GM15510 (cell line): ENCODE results near the gene THAP4.

Experiments
- POLR2A ChIP-seq: IDR thresholded peaks from 3 replicates; pipeline ENCODE4 v1.6.1; 2011; ENCODE audit warnings: borderline replicate concordance; ENCODE audit not compliant: insufficient read length; ENCODE audit errors: extremely low read depth

Gene THAP4

DNA sequence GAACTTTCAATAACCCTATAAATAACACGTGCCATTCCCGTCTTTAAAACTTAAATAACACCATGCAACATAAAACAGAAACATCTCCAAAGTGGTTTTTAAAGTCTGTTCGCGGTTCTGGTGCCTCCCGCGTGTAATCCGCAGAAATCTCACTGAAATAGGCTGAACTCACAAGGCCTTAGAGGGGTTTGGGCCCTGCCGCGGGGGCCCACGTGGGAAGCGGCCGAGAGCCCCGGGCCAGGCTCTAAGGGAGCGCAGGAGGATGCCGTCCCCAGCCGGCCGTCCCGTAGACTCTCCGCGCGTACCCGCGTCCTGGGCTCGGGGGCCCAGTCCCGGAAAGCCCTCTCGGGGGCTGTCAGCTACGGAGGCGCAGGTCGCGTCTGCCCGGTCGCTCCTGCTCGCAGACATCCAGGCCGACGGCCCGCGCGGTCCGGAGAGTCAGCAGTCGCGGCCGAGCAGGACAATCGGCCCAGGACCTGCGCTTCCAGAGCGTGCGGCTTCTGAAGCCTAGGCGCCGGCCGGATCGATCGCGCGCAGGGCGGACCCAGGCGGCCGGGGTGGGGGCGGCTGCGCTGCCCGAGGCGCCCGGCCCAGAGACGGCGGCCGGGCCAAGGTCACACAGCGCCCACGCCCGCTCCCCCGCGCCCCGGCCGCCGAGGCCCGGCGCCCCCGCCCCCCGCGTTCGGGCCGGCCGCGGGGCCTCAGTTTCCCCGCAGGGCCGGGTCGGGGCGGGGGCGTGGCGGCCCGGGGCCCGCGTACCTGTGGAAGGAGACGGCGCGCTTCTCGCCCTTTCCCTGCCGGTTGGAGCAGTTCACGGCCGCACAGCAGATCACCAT lies 558 bp downstream of the THAP4 start:
- TF ChIP-seq POLR2A, result no peak

DNA sequence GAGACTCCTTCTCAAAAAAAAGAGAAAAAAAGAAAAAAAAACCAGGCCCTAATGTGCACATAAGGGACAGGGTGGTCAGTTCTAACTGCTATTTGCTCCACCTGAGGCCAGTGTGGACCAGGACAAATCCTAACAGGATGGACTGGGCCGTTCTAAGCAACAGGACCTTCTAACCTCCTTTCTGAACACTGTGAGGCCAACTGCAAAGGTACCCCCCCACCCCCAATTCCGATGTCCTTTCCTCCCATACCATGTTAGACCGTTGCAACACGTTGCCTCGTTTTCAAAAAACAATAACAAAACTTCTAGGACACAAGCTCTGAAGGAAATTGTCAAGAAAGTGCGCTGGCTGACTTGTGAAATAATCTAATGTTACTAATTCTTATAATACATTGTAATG lies 1.2 kb downstream of the THAP4 start:
- no peak for TF ChIP-seq POLR2A

DNA sequence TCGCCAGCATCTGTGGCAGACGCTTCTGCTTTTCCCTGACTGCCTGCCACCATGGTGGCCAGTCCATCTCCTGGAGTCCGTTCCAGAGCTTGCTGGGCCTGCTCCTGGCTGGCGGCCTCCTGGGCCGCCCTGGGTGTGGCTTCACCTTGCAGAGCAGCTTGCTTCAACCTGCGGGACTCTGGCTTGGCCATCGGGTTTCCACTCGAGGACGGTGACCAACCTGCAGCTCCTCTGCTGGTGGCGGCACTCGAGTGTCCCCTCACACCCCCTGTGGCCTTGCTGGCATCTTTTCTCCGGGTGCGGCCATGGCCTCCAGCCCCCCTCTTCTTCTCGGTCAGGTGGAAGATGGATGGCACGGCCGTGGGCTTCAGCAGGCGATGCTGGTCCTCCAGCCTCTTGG lies 3.4 kb downstream of the THAP4 start:
- no peak for TF ChIP-seq POLR2A

DNA sequence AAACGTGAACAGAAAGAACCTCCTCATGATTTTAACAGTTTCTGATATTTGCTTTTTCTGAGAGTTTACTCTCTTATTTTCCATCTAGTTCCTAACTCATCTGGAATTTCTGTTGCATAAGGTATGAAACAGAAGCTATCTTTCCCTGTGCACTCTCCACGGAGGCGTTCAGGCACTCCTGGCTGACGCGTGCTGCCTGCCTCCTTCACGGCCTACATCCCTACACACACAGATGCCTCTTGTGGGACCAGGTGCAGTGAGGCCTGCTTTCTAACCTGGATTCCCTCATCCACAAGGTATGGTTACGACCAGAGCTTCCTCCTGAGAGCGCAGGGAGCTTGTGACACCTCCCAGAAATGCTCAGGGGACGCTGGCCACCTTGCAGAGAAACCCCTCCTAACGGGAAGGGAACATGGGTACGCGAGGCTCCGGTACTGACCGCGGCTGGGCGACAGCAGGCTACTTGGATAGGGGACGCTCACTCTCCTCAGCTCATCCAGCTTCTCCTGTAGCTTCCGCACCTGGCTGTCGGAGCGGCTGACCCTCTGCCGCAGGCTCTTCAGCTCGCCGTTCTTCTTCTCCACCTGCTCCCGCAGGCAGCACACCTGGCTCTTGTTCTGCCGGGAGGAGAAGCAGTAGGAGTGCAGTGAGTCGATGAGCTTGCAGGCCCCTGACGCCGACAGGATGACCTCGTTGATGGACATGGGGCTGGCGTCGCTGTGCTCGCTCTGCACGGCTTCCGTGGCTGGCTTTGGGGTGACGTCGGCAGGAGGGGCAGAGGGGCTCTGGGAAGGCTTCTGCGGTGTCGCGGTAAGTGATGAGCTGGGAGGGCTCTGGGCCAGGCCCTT lies 4.3 kb downstream of the THAP4 start:
- TF ChIP-seq POLR2A, result no peak

DNA sequence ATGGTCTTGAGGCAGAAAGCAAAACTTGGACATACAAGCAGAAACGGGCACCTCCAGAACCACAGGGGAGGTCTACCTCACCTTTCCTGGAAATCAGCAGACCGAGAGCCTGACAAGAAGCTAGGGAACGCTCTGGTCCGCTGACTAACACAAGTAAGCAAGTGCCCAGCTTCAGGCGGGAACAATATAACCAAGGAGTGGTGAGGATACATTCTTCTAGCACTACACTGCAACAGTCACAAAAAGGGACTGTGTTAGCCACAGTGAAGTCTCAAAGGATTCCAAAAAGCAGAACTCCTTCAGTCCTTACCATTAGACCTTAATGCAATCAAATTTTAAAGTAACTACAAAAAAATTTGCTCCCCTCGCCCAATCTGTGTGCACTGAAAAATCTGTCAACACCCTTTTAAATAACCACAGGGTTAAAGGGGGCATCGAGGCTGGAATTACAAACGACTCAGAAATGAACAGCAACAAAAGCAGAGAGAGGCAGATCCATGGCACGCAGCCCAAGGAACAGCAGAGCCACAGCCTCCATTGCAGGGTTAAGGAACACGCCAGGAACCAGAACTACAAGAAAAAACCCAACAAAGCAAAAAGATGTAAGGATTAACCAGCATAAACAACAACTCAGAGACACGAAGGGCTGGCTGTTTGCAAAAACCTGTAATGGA lies 7.1 kb downstream of the THAP4 start:
- no peak for TF ChIP-seq POLR2A

DNA sequence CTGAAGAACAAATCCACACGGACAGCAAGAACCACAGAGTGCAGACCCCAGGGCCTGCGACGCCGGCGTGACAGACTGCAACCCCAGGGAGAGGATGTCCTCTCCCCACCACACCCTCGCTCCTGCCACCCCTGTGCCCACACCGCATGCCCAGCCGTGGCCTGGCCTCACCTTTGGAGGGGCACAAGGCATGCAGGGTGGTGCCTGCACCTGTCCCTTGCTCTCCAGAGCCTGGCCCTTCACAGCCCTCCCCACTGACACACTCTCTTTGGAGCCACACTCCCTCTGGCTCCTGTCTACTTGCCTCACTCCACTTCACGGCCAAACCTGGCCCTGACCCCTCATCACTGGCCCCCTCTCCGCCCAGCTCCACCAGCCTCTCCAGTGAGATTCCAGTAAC lies 9.3 kb downstream of the THAP4 start:
- TF ChIP-seq POLR2A, result no peak

DNA sequence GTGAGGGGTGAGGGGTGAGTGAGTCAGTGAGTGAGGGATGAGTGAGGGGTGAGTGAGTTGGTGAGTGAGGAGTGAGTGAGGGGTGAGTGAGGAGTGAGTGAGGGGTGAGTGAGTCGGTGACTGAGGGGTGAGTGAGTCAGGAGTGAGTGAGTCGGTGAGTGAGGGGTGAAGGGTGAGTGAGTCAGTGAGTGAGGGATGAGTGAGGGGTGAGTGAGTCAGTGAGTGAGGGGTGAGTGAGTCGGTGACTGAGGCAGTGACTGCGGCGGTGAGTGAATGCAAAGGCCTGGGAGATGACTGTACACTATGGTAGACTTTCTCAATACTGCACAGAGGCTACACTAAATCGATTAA lies 16.6 kb downstream of the THAP4 start:
- TF ChIP-seq POLR2A, result no peak

DNA sequence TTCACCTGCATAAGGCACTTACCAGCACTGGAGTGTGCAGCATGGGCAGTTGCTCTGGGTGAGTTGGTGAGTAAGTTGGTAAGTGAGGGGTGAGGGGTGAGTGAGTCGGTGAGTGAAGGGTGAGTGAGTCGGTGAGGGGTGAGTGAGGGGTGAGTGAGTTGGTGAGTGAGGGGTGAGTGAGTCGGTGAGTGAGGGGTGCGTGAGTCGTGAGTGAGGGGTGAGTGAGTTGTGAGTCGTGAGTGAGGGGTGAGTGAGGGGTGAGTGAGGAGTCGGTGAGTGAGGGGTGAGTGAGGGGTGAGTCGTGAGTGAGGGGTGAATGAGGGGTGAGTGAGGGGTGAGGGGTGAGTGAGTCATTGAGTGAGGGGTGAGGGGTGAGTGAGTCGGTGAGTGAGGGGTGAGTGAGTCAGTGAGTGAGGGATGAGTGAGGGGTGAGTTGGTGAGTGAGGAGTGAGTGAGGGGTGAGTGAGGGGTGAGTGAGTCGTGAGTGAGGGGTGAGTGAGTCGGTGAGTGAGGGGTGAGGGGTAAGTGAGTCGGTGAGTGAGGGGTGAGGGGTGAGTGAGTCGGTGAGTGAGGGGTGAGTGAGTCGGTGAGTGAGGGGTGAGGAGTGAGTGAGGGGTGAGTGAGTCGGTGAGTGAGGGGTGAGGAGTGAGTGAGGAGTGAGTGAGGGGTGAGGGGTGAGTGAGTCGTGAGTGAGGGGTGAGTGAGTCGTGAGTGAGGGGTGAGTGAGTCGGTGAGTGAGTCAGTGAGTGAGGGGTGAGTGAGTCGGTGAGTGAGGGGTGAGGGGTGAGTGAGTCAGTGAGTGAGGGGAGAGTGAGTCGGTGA lies 17.1 kb downstream of the THAP4 start:
- no peak for TF ChIP-seq POLR2A

DNA sequence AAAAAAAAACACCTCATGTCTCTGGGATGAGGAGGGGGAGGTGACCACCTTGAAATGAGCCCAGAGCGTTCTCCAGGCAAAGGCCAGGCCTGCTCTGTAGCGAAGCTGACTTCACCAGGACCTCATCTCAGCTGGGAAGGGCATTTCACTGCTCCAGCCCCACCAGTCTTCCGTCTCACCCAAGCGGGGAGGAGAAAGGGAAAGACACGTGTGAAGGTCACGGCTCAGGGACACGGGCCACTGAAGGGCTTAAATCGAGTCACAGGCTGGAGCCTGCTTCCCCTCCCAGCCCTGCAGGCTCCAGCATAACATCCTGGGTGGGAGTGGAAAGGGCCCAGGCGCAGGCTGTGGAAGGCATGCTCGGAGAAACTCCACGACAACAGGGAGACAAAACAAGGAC lies 18.1 kb downstream of the THAP4 start:
- TF ChIP-seq POLR2A, result no peak

DNA sequence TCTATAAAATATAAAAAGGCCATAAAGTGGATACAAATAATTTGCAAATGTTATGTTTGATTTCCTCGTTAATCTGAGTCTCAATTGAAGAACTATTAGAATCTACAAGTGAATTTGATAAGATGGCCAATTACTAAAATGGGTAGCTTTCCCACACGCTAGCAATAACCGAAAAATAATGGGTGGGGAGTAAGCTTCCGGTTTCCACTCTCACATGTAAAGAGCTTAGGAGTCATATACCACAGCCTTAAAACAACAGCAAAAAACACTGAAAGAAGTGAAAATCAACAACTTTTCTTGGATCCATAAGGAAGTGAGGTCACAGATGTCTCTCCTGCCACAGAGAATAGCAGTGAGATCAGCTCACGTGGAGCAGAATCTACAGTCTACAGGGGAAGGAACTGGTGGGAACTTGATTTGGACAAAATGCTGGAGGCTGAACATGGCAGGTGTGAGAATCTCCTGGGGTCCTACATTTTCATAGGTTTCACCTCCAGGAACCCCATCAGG lies 18.6 kb downstream of the THAP4 start:
- TF ChIP-seq POLR2A, result no peak

DNA sequence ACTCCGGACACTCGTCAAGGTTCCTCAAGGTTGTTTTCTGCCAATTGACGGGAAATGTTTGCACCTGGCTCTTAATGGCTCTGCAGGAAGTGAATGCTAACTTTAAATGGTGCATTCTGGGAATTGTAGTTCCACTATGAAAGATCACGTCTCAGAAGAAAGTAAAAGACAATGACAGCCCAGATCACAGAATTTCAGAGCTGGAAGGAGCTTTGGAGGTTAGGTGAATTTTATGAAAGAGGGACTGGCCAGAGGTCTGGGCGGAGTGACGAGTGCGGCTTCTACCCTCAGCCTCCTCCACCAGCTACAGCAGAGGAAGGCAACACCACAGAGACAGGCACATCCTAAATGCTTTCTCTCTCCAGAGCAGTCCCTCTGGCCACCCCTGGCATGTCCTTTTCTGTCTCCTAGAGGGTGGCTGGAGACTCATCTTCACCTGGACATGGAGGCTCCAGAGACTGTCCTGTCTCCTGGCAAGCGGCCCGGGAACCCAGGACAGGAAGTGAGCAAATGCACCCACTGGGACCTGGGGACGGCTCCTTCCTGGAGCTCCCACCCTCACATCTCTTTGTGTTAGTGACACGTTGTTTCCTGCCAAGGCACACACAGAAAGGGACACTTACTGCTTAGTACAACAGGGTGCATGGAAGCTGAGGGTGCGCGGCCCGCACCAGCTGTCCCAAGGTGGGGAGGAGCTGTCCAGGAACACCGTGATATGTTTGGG lies 19.4 kb downstream of the THAP4 start:
- TF ChIP-seq POLR2A, result no peak

DNA sequence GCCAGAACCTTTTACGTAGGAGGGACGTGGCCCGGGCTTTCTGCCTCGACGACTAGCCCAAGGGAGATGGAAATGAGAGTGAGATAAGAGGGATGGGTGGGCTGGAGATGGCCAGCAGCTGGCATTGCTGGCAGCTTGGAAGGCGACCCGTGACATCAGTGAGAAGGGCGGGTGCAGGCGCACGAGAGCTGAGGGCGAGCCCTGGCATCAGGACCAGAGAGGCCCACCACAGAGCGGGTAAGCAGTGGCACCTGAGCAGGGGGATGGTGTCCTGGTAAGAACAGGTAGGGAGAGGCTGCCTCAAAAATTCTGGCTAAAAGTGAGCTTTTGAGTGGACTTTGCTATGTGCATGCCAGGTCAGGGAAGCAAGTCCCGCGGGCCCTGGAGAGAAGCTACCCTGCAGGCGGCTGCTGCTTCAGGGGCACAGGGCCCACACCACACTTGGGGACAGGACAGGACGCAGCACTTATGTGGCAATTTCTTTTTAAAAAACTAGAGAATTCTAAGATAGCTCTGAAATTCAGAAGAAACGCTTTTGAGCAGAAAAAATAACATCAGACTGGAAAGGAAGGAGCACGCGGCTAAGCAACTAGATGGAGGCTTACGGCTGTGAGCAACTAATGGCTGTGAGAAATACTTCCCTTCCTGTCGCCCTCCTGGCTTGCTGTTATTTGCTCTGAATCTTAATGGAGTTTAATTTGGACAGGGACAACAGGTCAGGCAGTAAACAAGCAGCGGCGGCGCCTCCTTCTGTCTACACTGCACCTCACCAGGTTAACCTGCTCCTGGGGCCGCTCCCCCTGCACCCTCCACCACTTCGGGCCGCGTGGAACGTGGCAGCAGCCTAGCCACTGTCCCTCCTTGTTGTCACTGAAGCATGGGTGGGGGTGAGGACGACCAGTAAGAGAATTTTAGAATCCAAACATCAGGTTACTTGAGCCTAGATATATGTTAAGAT lies 20.5 kb downstream of the THAP4 start:
- TF ChIP-seq POLR2A, result no peak

DNA sequence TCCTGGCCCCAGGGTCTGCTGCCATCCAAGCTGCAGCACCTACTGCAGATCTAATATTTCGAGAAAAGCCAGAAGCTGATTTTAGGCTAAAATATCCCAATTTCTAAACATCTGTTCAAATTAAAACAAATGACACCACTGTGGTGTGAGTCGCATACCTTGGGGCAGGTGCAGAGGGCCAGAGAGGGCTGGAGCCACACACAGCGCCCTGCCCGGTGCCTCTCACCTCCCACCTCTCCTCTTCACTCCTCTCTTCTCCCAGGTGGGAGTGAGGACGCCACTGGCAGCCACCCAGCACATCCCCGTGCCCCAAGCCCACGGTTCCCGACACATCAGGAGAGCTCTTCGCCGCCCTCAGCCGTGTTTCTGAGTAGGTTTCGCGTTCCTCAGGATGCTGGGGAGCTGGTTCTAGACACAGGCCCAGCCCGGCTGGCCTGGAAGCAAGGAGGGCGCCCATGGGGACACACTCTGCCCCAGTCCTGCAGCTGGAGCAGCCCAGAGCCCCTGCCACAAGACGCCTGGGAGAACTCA lies 21.4 kb downstream of the THAP4 start:
- no peak for TF ChIP-seq POLR2A

DNA sequence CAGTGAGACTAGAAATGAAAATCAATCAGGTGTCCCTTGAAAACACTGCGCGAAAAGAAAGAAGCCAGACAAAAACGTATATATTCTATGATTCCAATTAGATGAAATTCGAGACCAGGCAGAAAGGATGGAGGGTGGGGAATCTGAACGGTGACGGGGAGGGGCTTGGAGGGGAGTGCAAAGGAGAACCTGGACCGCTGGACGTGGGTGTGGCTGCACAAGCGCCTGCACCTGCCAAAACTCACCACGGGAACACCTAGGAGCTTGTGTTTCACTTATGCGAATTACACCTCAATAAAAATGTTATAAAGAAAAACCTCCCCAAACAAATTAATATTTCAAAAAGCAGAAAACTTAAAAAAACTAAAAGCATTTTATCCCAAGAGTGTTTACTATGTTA lies 21.9 kb downstream of the THAP4 start:
- no peak for TF ChIP-seq POLR2A
